ENCODE data around the gene SAMD11.
"Not testable (repeated sequence)": the region's sequence is repeated elsewhere in the genome, so short reads cannot be mapped to it uniquely, and the experiment has no call there.

Gene SAMD11, protein sequence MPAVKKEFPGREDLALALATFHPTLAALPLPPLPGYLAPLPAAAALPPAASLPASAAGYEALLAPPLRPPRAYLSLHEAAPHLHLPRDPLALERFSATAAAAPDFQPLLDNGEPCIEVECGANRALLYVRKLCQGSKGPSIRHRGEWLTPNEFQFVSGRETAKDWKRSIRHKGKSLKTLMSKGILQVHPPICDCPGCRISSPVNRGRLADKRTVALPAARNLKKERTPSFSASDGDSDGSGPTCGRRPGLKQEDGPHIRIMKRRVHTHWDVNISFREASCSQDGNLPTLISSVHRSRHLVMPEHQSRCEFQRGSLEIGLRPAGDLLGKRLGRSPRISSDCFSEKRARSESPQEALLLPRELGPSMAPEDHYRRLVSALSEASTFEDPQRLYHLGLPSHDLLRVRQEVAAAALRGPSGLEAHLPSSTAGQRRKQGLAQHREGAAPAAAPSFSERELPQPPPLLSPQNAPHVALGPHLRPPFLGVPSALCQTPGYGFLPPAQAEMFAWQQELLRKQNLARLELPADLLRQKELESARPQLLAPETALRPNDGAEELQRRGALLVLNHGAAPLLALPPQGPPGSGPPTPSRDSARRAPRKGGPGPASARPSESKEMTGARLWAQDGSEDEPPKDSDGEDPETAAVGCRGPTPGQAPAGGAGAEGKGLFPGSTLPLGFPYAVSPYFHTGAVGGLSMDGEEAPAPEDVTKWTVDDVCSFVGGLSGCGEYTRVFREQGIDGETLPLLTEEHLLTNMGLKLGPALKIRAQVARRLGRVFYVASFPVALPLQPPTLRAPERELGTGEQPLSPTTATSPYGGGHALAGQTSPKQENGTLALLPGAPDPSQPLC

DNA sequence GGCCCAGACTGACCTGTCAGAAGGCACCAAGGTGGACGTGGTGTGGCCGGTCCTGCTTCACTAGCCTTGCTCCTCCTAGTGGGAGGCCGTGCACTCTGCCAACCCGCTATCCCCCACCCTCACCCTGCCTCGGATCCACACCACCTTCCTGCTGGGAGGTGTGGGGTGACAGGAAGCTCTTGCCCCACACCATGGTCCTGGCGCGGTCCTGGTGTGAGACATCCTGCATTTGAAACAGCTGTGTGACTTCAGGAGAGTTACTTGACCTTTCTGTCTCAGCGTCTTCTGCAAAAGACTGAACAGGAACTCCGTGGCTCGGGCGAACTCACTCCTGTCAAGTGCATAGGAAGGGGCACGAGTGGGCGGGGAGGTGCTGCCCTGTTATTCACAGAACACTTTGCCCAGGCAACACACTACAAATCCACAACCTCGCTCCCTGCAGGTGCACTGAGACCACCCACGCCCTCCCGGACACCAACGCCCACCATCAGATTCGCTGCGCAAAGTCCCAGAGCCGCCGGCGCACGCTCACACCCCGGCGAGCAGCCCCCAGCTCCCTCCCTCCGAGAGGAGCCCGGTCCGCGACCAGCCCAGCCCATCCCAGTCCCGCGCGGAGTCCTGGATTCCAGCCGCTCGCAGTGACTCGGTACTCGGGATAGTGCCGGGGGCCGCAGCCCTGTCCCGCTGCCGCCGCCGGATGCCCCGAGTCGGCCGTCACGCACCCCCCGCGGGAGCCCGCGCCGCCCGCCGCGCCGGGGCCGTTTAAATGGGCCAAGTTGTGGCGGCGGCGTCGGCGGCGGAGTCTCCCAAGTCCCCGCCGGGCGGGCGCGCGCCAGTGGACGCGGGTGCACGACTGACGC is at the start of gene SAMD11:
Gene SAMD11 (plus strand): TSS at position 793 of the 860 bp plus-strand sequence. CDS start 509 bp downstream, outside the sequence.
- DNase-seq = peak; percentile 90

DNA sequence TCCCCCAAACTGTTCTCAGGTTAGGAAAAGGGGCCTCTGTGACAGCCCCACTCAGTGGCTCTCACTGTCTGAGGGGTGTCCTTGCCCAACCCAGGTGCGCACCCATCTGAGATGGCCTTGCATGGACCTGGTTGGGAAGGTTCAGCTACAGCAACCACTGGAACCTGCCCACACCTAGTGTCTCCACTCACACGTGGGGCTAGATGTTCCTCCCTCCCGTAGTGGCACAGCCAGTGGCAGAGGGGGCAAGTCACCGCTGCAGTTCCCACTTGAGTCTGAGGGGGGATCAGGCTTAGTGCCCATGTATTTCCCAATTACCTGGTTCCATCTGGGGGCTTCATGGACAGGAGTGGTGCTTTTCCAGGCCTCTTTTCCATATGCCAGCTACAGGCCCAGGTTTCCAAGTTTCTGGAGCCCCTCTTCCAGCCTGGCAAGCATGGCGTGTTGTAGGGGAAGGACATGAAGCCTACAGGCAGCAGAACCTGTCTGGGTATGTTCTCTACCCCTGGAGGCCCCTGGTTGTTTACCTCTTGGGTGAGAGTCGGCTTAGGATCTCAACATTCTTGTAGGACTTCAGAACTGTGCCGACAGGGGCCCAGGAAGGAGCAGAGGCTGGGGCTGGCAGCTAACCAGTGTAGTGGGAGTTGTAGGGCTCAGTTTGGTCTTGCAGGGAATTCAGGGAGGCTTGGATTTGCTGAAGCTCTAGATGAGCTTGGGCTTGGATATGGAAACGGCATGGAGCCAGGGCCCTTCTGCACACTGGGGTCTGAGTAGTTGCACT is 47.1 kb upstream of the SAMD11 start:
- not testable (repeated sequence) for DNase-seq

DNA sequence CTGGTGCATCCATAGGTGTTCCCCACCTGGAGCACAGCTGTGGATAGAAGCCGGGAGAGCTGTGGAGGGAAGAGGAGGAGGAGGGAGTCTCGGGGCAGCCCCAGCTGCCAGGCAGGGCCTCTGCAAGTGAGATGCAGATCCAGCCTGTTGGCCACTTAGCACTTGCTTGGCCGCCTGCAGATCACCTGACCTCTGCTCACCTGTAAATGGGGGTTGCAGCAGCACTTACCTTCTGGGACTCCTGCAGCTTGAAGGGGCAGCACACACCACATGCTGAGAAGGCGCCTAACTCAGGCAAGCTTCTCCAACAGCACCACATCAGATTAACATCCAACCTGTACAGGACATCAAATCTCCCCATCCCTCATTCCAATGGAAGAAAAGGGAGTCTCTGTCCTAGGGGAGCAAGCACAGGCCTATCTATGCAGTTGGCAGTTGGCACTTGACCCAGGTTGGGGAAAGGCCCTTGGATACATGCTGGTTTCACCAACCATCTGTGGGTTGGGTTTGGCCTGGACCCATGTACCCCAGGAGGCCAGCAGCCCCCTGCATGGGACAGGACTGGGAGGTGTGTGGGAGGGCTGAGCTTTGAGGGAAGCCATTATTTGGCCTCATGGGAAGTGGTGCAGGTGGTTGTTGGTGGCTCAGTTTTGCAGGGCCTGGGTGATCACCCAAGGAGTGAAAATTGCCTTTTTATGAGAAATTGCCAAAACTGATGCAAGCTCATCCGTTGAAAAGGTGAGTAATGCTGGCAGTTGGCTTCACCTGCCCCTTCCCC is 46.3 kb upstream of the SAMD11 start:
- DNase-seq = not testable (repeated sequence)

DNA sequence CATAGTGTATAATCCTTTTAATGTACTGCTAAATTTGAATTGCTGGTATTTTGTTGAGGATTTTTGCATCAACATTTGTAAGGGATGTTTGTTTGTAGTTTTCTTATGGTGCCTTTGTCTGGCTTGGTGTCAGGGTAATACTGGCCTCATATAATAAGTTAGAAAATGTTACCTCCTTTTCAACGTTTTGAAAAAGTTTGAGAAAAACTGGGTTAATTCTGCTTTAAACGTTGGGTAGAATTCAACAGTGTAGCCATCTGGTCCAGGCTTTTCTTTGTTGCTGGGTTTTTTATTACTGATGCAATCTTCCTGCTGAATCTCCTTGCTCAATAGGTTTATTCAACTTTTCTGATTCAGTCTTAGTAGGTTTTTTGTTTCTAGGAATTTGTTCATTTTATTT is 43.2 kb upstream of the SAMD11 start:
- not testable (repeated sequence) for DNase-seq

DNA sequence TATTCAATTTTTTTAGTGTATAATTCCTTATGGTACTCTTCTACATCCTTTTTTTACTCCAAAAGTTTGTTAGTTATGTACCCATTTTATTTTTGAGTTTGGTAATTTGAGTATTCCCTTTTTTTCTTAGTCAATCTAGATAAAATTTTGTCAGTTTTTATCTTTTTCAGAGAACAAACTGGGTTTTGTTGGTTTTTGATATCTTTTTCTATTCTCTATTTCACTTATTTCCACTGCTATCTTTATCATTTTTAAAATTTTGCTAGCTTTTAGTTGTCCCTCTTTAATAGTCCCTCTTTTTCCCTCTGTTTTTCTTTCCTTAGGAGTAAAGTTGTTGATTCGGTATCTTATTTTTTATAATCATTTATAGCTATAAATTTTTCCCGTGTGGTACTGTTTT is 42.8 kb upstream of the SAMD11 start:
- not testable (repeated sequence) for DNase-seq

DNA sequence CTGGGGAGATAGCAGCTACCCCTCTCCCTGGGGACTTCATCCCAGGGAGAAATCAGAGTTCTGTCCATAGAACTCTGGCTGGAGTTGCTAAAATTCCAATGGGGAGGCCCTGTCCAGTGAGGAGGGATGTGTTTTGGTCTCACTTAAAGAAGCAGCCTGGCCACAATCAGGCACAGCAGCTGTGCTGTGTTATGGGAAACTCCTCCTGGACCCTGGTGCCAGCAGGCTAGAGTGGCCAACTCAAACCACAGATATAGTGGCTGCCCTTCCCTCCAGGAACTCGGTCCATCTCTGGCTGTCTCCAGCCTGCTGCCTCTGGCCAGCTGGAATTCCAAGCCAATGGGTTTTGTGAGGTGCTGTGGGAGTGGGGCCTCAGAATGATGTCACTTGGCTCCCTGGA is 37.4 kb upstream of the SAMD11 start:
- no peak for DNase-seq

DNA sequence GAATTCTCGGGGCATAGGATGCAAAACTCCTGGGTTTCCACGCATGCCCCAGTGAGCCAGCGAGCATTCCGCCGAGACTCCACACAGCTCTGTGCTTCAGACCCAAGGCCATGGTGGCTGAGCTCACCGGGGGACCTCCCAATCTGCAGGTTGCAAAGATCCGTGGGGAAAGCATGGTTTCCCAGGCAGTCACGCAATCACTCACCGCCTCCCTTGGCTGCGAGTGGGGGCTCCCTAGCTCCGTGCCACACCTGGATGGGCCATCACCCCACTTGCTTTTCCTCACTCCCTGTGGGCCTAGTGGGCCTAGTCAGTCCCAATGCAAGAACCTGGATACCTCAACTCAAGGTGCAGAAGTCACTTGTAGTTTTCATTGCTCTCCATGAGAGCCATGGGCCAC is 37.0 kb upstream of the SAMD11 start:
- no peak for DNase-seq

DNA sequence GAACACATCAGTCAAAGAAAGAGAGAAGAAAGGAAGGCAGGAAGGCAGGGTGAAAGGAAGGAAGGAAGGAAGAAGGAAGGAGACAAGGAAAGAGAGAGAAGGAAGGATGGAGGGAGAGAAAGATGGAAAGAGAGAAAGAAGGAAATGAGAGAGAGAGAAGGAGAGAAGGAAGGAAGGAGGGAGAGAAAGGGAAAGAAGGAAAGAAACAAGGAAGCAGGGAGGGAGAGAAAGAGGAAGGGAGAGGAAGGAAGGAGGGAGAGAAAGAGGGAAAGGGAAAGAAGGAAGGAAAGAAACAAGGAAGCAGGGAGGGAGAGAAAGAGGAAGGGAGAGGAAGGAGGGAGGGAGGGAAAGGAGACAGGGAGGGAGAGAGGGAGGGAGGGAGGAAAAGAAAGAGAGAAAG is 35.4 kb upstream of the SAMD11 start:
- no peak for DNase-seq

DNA sequence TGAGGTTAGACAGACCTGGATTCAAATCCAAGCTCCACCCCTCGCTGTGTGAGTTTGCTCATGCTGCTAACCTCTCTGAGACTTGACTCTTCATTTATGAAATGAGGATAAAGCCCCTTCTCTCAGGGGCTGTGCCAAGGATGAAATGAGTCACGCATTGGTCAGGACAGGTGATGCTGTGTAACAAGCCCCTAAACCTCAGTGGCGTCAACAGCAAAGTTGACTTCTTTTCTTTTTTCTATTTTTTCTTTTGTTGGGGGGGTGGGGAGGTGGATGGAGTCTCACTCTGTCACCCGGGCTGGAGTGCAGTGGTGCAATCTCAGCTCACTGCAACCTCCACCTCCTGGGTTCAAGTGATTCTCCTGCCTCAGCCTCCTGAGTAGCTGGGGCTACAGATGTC is 33.9 kb upstream of the SAMD11 start:
- DNase-seq = not testable (repeated sequence)

DNA sequence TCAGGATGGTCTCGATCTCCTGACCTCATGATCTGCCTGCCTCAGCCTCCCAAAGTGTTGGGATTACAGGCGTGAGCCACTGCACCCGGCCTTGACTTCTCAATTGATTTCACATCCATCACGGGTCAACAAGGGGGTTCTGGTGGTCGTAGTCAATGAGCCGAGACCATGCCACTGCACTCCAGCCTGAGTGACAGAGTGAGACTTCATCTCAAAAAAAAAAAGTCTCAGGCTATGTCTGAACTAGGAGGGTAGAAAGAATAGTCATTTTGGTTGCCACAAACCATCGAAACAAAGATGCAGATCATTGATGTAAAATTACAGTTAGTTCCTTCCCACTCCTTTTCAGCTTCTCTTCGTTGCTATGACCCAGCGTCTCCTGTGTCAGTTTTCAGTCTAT is 33.5 kb upstream of the SAMD11 start:
- not testable (repeated sequence) for DNase-seq

DNA sequence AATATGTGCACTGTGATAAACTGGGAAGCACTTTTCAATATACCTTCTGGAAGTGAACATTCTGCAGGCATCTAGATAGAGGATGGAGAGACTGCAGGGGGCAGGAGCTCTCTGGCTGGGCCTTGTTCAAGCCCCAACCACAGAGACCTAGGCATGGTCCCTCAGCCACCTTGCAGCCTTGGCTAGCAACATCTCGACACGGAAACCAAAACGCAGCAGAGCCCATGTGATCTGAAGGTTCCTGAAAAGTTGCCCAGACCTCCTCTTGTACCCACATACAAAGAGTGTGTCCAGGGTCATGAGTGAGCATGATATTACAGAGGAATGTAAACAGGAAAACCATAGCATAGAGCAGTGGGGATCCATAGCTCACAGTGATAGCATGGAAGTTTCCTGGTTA is 33.1 kb upstream of the SAMD11 start:
- DNase-seq = no peak

DNA sequence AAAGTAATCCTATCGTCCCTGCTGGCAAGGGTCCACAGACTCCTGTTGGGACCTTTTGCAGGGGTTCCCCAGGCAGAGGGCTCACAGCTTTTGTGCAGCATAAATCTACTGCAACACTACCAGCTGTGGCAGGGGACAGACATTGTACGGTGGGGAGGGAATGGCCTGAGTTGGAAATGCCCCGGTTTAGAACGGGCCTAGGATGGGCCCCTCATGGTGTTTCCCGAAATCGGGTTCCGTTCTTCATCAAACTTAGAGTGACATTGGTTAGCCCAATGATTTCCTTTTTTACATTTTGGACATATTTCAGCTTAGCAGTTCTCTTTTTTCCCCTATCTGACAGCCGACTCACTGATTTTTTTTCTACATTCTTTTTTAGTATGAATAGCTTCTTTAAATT is 26.5 kb upstream of the SAMD11 start:
- no peak for DNase-seq

DNA sequence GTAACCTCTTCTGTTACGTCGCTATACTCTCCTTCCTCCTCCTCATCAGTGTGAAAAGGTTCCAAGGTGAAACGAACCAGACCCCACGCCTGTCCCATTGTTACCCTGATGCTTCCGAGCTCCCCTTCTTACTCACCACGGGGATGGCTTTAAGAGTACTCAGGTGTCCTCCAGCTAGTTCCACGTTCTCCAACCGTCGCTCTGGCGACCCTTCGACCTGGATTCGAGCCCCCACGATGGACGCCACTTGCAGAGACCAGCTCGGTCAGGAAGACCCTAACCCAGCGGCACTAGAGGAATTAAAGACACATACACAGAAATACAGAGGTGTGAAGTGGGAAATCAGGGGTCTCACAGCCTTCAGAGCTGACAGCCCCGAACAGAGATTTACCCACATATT is 25.8 kb upstream of the SAMD11 start:
- DNase-seq = not testable (repeated sequence)

DNA sequence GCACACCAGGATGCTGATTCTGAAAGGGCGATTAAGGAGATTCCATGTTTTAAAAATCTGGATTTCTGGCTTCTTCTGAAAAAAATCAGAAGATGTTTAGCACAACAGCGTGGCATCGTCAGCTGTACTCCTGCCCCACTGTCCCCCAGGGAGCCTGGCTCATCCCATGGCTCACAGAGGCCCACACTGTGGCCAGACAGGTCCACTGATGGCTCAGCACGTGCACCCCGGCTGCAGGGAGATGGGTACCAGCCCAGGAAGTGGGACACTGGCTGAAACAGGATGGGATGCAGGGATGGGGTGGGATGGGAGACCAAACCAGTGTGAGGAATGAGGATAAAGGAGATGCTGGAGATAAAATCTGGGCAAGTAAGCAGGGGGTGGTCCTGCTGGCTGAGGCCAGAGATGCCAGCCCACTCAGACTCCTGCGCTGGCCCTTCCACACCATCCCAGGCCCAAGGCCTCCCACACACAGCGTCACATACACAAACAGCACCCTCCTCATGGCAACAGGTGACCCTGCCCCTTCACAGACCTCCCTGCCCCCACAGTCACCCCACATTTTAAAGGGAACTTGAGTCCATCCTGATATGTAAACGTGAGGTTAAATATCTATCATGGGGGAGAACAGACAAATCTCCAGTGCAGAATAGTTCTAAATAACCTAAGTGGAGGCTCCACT is 23.9 kb upstream of the SAMD11 start:
- DNase-seq = no peak

DNA sequence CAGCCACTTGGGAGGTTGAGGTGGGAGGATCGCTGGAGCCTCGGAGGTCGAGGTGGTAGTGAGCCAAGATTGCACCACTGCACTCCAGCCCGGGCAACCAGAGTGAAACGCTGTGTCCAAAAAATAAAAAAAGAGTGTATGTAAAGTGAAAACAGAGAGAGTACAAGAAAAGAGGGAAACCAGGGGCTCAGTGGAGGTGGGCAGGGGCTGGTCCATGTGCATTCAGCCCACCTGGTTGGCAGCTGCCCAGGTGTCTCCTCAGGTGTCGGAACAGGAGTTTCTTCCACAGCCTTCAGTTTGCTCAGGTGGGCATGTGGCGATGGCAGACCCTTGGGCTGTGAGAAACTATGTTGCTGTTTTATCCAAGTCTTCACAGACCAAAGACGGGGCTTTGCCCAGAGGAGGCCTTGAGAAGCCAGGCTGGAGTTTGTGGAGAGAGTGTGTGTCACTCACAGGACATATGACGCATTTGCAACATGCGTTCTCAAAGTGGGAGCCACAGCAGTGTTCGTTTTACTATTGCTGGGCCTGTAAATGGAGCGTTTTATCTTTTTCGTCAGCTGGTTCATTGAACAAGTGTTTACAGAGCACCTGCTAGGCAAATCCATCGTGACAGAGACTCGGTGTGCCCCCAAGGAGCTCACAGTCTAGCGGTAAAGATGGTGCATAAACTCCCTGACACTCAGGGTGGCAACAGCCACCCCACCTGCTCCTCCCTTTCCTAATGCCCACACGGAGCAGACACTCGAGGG is 22.4 kb upstream of the SAMD11 start:
- DNase-seq = no peak

DNA sequence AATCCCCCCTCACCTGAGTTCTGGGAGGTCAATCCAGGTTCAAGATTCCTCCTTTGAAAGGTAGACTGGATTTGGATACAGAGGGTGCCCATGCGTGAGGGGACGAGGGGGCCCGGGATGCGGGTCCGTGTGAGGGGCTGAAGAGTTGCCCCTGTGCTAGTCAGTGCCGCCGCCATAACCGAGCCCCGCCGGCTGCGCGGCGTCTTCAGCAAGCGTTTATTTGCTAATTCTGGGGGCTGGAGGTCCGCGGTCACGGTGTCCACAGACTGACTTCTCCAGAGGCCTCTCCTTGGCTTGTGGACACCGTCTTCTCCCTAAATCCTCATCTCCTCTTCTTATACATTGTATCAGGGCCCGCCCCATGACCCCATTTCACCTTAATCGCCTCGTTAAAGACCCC is 20.9 kb upstream of the SAMD11 start:
- no peak for DNase-seq

DNA sequence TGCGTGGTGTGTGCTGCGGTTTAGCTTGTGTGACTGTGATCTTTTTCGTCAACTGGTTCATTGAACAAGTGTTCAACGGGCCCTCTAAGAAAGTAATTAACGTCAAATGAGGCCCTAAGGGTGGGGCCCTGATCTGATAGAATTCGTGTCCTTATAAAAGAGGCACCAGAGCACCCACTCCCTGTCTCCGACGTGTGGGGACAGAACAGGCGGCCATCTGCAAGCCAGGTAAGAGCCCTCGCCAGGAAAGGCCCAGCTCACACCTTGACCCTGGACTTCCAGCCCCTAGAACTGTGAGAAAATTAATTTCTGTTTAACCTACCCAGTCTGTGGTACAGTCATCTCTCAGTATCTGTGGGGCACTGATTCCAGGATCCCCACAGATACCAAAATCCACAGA is 20.4 kb upstream of the SAMD11 start:
- no peak for DNase-seq

DNA sequence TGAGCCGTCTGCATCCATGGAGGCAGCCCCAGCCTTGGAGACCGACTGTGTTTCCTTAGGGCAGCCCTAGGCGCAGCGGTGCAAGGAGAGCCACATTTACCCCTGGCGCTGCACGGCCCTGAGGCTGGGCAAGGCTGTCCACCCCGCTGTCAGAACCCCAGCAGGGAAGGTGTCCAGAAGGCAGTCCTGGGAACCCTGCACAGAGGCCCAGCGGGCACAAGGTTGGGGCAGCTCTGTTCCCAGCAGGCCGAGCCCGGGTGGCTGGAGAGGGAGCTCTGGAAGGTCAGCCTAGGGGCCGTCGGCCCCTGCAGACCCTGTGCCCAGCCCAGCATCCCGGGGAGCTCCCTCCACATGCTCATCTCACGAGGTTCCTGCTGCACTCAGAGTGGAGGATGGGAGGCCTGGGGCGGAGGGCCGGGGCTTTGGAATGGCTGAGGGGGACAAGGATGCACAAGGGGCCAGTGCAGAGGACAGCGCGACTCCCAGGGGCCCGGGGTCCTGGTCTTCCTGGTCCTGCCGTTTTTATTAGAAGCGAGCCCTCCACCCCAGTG is 19.9 kb upstream of the SAMD11 start:
- DNase-seq = peak; percentile 39

DNA sequence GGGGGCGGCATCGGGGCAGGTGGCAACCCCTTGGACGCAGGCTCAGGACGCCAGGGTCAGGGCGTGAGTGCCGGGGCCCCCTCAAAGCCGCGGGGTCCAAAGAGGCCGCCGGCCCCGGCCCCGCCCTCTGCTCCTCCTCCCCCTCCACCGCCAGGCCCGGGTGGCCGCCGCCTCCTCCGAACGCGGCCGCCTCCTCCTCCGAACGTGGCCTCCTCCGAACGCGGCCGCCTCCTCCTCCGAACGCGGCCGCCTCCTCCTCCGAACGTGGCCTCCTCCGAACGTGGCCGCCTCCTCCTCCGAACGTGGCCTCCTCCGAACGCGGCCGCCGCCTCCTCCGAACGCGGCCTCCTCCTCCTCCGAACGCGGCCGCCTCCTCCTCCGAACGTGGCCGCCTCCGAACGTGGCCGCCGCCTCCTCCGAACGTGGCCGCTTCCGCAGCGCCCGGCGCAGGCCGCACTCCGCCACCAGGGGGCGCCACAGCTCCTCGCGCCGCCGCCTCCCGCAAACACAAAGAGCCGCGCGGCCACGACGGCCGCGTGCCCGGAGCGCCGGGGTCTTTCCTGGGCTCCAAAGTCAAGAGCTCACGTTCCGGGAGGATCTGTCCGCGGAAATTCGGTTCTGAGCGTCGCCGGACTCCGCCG is 19.3 kb upstream of the SAMD11 start:
- DNase-seq = peak; percentile 93
